ENCODE measurements around the gene COL1A2. TPM values are rescaled to one million over a fixed set of nuclear protein-coding genes. Genes with fewer than 3 reads are reported as not detected.

Gene COL1A2
- polyA plus RNA-seq, 3 donors: not detected

- H2AFZ ChIP-seq (ENCODE audit: insufficient read depth, low read depth, low read length, poor library complexity, severe bottlenecking): no peak overlapping the region
- no peak for DNase-seq
- intact Hi-C loops (cut with micrococcal nuclease): no loop called here
- no peak for TF ChIP-seq CTCF (IDR thresholded peaks at IDR 0.05)
- peaks cover 0 to 5% (median 0%) of the 10 kb centered on the region in 7 donors for H3K9me3 Mint-ChIP-seq
- H3K27me3 Mint-ChIP-seq (ENCODE audit: low read depth in 3 of 3): peaks cover 0 to 4% (median 0%) of the 10 kb centered on the region in 3 donors
- H3K4me3 ChIP-seq (replicated peaks in 1 of 3; ENCODE audit: low read depth in 2 of 3, low read length in 3 of 3): no peak overlapping the region
- H3K4me2 ChIP-seq (replicated peaks; ENCODE audit: extremely low read depth, low read length, poor library complexity, severe bottlenecking): no peak overlapping the region
- WGBS (ENCODE audit: insufficient coverage): no CpG with 5 or more reads among the region's 3 CpGs
- H4K20me1 ChIP-seq (ENCODE audit: insufficient read depth, low read length): no peaks in the 10 kb centered on the region
- no peak overlapping the region for H3K27ac Mint-ChIP-seq
- H3K4me3 Mint-ChIP-seq: no peak overlapping the region
- H3K79me2 ChIP-seq (ENCODE audit: insufficient read depth, low read length): no peaks in the 10 kb centered on the region
- peaks cover 8% of the 10 kb centered on the region for H3K4me1 Mint-ChIP-seq
- H3K9ac ChIP-seq (ENCODE audit: insufficient read depth, low read length, poor library complexity, severe bottlenecking): no peak overlapping the region
- no peaks in the 10 kb centered on the region for H3K4me1 ChIP-seq (ENCODE audit: control insufficient read depth in 1 of 2, insufficient read depth in 2 of 2, low read length in 2 of 2)
- H3K27me3 ChIP-seq (ENCODE audit: control insufficient read depth in 2 of 2, insufficient read depth in 2 of 2, low read length in 2 of 2): no peaks in the 10 kb centered on the region
- H3K36me3 Mint-ChIP-seq: no peaks in the 10 kb centered on the region
- no peaks in the 10 kb centered on the region for H3K9me3 ChIP-seq (replicated peaks in 1 of 2; ENCODE audit: control insufficient read depth in 1 of 2, insufficient read depth in 1 of 2, low read length in 2 of 2)
- H3K36me3 ChIP-seq (replicated peaks in 1 of 2; ENCODE audit: control insufficient read depth in 1 of 2, insufficient read depth in 2 of 2, low read length in 2 of 2): no peaks in the 10 kb centered on the region
- H3K27ac ChIP-seq (ENCODE audit: low read depth in 1 of 2, low read length in 2 of 2): no peak overlapping the region
These were observed 46.6 kb upstream of the COL1A2 start for GRCh38 chr7:94348142-94348541.

GRCh38 chr7:94350734-94351133 is 44.0 kb upstream of the COL1A2 start:
- Mint-ChIP-seq H3K4me3 (no peak overlapping the region), H3K9me3 (peaks cover 0 to 6% (median 0%) of the 10 kb centered on the region in 7 donors), H3K27me3 (ENCODE audit: low read depth in 3 of 3) (peaks cover 0 to 4% (median 4%) of the 10 kb centered on the region in 3 donors), H3K36me3 (no peaks in the 10 kb centered on the region), H3K4me1 (peaks cover 9% of the 10 kb centered on the region), H3K27ac (no peak overlapping the region)
- 100% methylated on average over 1 of the region's 1 CpG for WGBS (ENCODE audit: insufficient coverage)
- Histone ChIP-seq H2AFZ (ENCODE audit: insufficient read depth, low read depth, low read length, poor library complexity, severe bottlenecking) (no peak overlapping the region), H3K27ac (ENCODE audit: low read depth in 1 of 2, low read length in 2 of 2) (no peak overlapping the region), H3K4me3 (replicated peaks in 1 of 3; ENCODE audit: low read depth in 2 of 3, low read length in 3 of 3) (no peak overlapping the region), H3K9ac (ENCODE audit: insufficient read depth, low read length, poor library complexity, severe bottlenecking) (no peak overlapping the region), H3K79me2 (ENCODE audit: insufficient read depth, low read length) (no peaks in the 10 kb centered on the region), H3K4me2 (replicated peaks; ENCODE audit: extremely low read depth, low read length, poor library complexity, severe bottlenecking) (no peak overlapping the region), H3K36me3 (replicated peaks in 1 of 2; ENCODE audit: control insufficient read depth in 1 of 2, insufficient read depth in 2 of 2, low read length in 2 of 2) (no peaks in the 10 kb centered on the region), H4K20me1 (ENCODE audit: insufficient read depth, low read length) (no peaks in the 10 kb centered on the region), H3K4me1 (ENCODE audit: control insufficient read depth in 1 of 2, insufficient read depth in 2 of 2, low read length in 2 of 2) (no peaks in the 10 kb centered on the region), H3K9me3 (replicated peaks in 1 of 2; ENCODE audit: control insufficient read depth in 1 of 2, insufficient read depth in 1 of 2, low read length in 2 of 2) (no peaks in the 10 kb centered on the region), H3K27me3 (ENCODE audit: control insufficient read depth in 2 of 2, insufficient read depth in 2 of 2, low read length in 2 of 2) (no peaks in the 10 kb centered on the region)
- TF ChIP-seq CTCF (IDR thresholded peaks at IDR 0.05): no peak
- intact Hi-C loops (cut with micrococcal nuclease): no loop called here
- no peak for DNase-seq
